H9 (cell line): Measurements from ENCODE around the gene PERCC1. TPM values are rescaled to one million over a fixed set of nuclear protein-coding genes. Genes with fewer than 3 reads are reported as not detected.
A peak's percentile ranks its signal among the peaks of the same experiment; 100 is the strongest.

Experiments
- DNase-seq: peaks from one replicate; pipeline ENCODE4 v3.0.0-alpha.2; 2017
- H2AFZ ChIP-seq: one replicate; pipeline ENCODE4 v1.6.1; 2013; ENCODE audit warnings: mild to moderate bottlenecking, low read length, control low read depth, moderate library complexity
- H2AK5ac ChIP-seq: 2 replicates; pipeline ENCODE4 v1.6.1; 2013; ENCODE audit warnings: low read length, control low read depth, mixed read lengths; ENCODE audit not compliant: insufficient read length
- H2BK120ac ChIP-seq: one replicate; pipeline ENCODE4 v1.6.1; 2013; ENCODE audit warnings: low read depth, mild to moderate bottlenecking, low read length, control low read depth, inconsistent platforms; ENCODE audit not compliant: poor library complexity, severe bottlenecking
- H2BK12ac ChIP-seq: 2 replicates; pipeline ENCODE4 v1.6.1; 2013; ENCODE audit warnings: low read length, control low read depth, mixed read lengths, low read depth; ENCODE audit not compliant: insufficient read length
- H2BK15ac ChIP-seq: 2 replicates; pipeline ENCODE4 v1.6.1; 2013; ENCODE audit warnings: low read depth, low read length, control low read depth
- H2BK20ac ChIP-seq: one replicate; pipeline ENCODE4 v1.6.1; 2013; ENCODE audit warnings: low read depth, mild to moderate bottlenecking, low read length, control low read depth, inconsistent platforms; ENCODE audit not compliant: poor library complexity, severe bottlenecking
- H2BK5ac ChIP-seq: 2 replicates; pipeline ENCODE4 v1.6.1; 2013; ENCODE audit warnings: low read length, control low read depth, mixed read lengths; ENCODE audit not compliant: insufficient read length
- H3K14ac ChIP-seq: 2 replicates; pipeline ENCODE4 v1.6.1; 2013; ENCODE audit warnings: low read length, control low read depth; ENCODE audit not compliant: insufficient read depth
- H3K18ac ChIP-seq: 2 replicates; pipeline ENCODE4 v1.6.1; 2013; ENCODE audit warnings: low read depth, mild to moderate bottlenecking, mixed read lengths, low read length, control low read depth; ENCODE audit not compliant: insufficient read length
- H3K23ac ChIP-seq: 2 replicates; pipeline ENCODE4 v1.6.1; 2013; ENCODE audit warnings: low read length, control low read depth, mixed read lengths, low read depth; ENCODE audit not compliant: insufficient read length
- H3K23me2 ChIP-seq: 2 replicates; pipeline ENCODE4 v1.6.1; 2013; ENCODE audit warnings: low read depth, mild to moderate bottlenecking, mixed read lengths, low read length, control low read depth; ENCODE audit not compliant: insufficient read length, poor library complexity, severe bottlenecking
- H3K27ac ChIP-seq: 2 replicates; pipeline ENCODE4 v1.5.1; 2013; ENCODE audit warnings: low read length, control low read depth, mixed read lengths, low read depth; ENCODE audit not compliant: insufficient read length
- H3K27me3 ChIP-seq: 2 replicates; pipeline ENCODE4 v1.6.1; 2013; ENCODE audit warnings: low read length, control low read depth, inconsistent platforms; ENCODE audit not compliant: insufficient read depth
- H3K4ac ChIP-seq: 2 replicates; pipeline ENCODE4 v1.6.1; 2013; ENCODE audit warnings: low read depth, mild to moderate bottlenecking, control low read depth, inconsistent platforms, low read length, moderate library complexity
- H3K4me1 ChIP-seq: 2 replicates; pipeline ENCODE4 v1.6.1; 2013; ENCODE audit warnings: low read length, control low read depth, inconsistent platforms; ENCODE audit not compliant: insufficient read depth
- H3K4me2 ChIP-seq: 2 replicates; pipeline ENCODE4 v1.6.1; 2013; ENCODE audit warnings: low read length, control low read depth, mixed read lengths; ENCODE audit not compliant: insufficient read length, insufficient read depth
- H3K56ac ChIP-seq: 2 replicates; pipeline ENCODE4 v1.6.1; 2013; ENCODE audit warnings: low read depth, mild to moderate bottlenecking, mixed read lengths, low read length, control low read depth; ENCODE audit not compliant: insufficient read length
- H3K79me1 ChIP-seq: 2 replicates; pipeline ENCODE4 v1.6.1; 2013; ENCODE audit warnings: low read depth, mild to moderate bottlenecking, moderate library complexity, low read length, control low read depth, inconsistent platforms; ENCODE audit not compliant: insufficient read depth, poor library complexity, severe bottlenecking
- H3K79me2 ChIP-seq: 2 replicates; pipeline ENCODE4 v1.6.1; 2013; ENCODE audit warnings: low read length, control low read depth, inconsistent platforms; ENCODE audit not compliant: insufficient read depth
- H3K9ac ChIP-seq: 2 replicates; pipeline ENCODE4 v1.6.1; 2013; ENCODE audit warnings: low read length, control low read depth, mixed read lengths; ENCODE audit not compliant: insufficient read length; ENCODE audit errors: extremely low read depth
- H3K9me3 ChIP-seq: one replicate; pipeline ENCODE4 v1.6.1; 2013; ENCODE audit warnings: low read depth, low read length, inconsistent platforms; ENCODE audit not compliant: control insufficient read depth
- H3T11ph ChIP-seq: one replicate; pipeline ENCODE4 v1.6.1; 2013; ENCODE audit warnings: mild to moderate bottlenecking, low read length, control low read depth, inconsistent platforms
- H4K20me1 ChIP-seq: one replicate; pipeline ENCODE4 v1.6.1; 2013; ENCODE audit not compliant: control insufficient read depth, insufficient read length, insufficient read depth
- H4K5ac ChIP-seq: 2 replicates; pipeline ENCODE4 v1.6.1; 2013; ENCODE audit warnings: low read depth, mild to moderate bottlenecking, mixed read lengths, low read length, control low read depth; ENCODE audit not compliant: insufficient read length
- H4K8ac ChIP-seq: replicated peaks from 2 replicates; pipeline ENCODE4 v1.6.1; 2013; ENCODE audit warnings: low read length, control low read depth, mixed read lengths, low read depth; ENCODE audit not compliant: insufficient read length
- H4K91ac ChIP-seq: 2 replicates; pipeline ENCODE4 v1.6.1; 2013; ENCODE audit warnings: low read depth, mild to moderate bottlenecking, moderate library complexity, mixed read lengths, low read length, control low read depth; ENCODE audit not compliant: insufficient read length
- H3K27ac Mint-ChIP-seq, 3 experiments: 2 replicates in 2 of 3; 3 replicates in 1 of 3; pipeline ENCODE4 v1.8.0; 2020 to 2021; ENCODE audit warnings: mixed read lengths in 3 of 3, mild to moderate bottlenecking in 1 of 3, moderate library complexity in 1 of 3
- H3K27me3 Mint-ChIP-seq: 2 replicates; pipeline ENCODE4 v1.8.0; 2021; ENCODE audit warnings: low read depth, mild to moderate bottlenecking, moderate library complexity, mixed read lengths
- H3K36me3 Mint-ChIP-seq, 3 experiments: 2 replicates in 2 of 3; 3 replicates in 1 of 3; pipeline ENCODE4 v1.8.0; 2020 to 2021; ENCODE audit warnings: low read depth in 3 of 3, mixed read lengths in 3 of 3; ENCODE audit not compliant: insufficient read depth in 1 of 3
- H3K4me1 Mint-ChIP-seq, 2 experiments: 2 replicates each; pipeline ENCODE4 v1.8.0; 2020; ENCODE audit warnings: mixed read lengths in 2 of 2
- H3K4me3 Mint-ChIP-seq, 2 experiments: 2 replicates in 1 of 2; 3 replicates in 1 of 2; pipeline ENCODE4 v1.8.0; 2020 to 2021; ENCODE audit warnings: mild to moderate bottlenecking in 2 of 2, mixed read lengths in 2 of 2, moderate library complexity in 1 of 2
- H3K9me3 Mint-ChIP-seq, 2 experiments: 2 replicates in 1 of 2; 3 replicates in 1 of 2; pipeline ENCODE4 v1.8.0; 2020; ENCODE audit warnings: mild to moderate bottlenecking in 2 of 2, mixed read lengths in 2 of 2, moderate library complexity in 1 of 2
- WGBS: extraction: QIAGEN DNeasy Blood & Tissue Kit; methylation state at CpG from one replicate; pipeline ENCODE4 v1.1.7; 2013; ENCODE audit warnings: missing lambda C conversion rate, low lambda C conversion rate, mixed read lengths; ENCODE audit not compliant: insufficient read length; ENCODE audit errors: extremely low coverage; 5-methylcytosine and 5-hydroxymethylcytosine counted together
- total RNA-seq: library from RNA; stranded (reverse); gene quantifications from 2 replicates; pipeline ENCODE4 v1.2.1, GENCODE V29; 2021
- TF ChIP-seq, protein P1 (sequence below): fragments of 200-600 bp; sonication (generic); conservative IDR thresholded peaks from 3 replicates; pipeline ENCODE4 v1.8.0; 2021; ENCODE audit warnings: antibody characterized with exemption, mild to moderate bottlenecking

PERCC1 gene
- total RNA-seq, 1 experiment from 2014 or later, result not detected

DNA sequence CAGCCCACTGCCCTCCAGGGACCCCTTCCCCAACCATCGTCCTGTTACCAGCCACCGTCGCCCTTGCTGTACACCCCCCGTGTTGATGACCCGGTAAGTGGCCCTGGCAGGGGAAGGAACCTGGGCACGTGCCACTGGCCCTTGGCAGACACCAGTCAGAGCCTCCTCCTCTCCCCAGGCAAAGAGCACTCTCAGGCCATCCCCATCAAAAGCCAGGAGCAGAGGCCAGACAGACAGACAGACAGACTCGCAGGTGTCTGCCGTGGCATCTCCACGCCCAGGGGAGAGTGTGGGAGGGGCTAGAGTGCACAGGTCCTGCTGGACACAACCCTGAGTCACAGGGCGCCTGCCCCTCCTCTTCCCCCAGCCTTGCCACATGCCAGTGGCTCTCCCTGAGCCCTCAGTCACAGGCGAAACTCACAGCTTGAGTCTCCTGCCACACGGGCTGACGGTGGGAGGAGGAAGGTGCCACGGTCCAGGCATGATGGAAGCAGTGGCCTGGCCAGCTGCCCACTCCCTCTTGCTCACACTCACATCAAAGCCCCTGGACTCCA lies 36.2 kb downstream of the PERCC1 start:
- no peaks in the 10 kb centered on the region for H3K4me1 ChIP-seq
- H2AK5ac ChIP-seq, result no peak overlapping the region
- H4K91ac ChIP-seq, result no peak overlapping the region
- H4K20me1 ChIP-seq, result no peaks in the 10 kb centered on the region
- H3K9ac ChIP-seq, result no peak overlapping the region
- no peak overlapping the region for H2BK12ac ChIP-seq
- peaks cover 6% of the 10 kb centered on the region for H3K79me1 ChIP-seq
- H3K79me2 ChIP-seq, result peaks cover 14% of the 10 kb centered on the region; the same call in 1 of the 2 replicates
- no CpG with 5 or more reads among the region's 14 CpGs for WGBS
- no peaks in the 10 kb centered on the region for H3K9me3 Mint-ChIP-seq
- DNase-seq, result no peak
- no peak overlapping the region for H3K18ac ChIP-seq
- no peak overlapping the region for H3K4ac ChIP-seq
- H4K5ac ChIP-seq, result no peak overlapping the region
- H4K8ac ChIP-seq, result no peak overlapping the region
- peaks cover under 1 to 6% (median 5%) of the 10 kb centered on the region in 3 experiments; a peak in 4 of 7 replicates for H3K36me3 Mint-ChIP-seq
- peak overlapping the region in 2 of 3 experiments; percentile 66 to 99; a peak in 3 of 7 replicates for H3K27ac Mint-ChIP-seq
- no peak overlapping the region for H2BK20ac ChIP-seq
- no peaks in the 10 kb centered on the region for H3K23me2 ChIP-seq
- no peak overlapping the region for H3K14ac ChIP-seq
- H3K9me3 ChIP-seq, result no peaks in the 10 kb centered on the region
- no peak overlapping the region for H2BK120ac ChIP-seq
- no peak overlapping the region for H2BK15ac ChIP-seq
- no peak overlapping the region for H3K27ac ChIP-seq
- H3K27me3 Mint-ChIP-seq, result no peaks in the 10 kb centered on the region
- H3K4me2 ChIP-seq, result no peak overlapping the region
- H3K27me3 ChIP-seq, result no peaks in the 10 kb centered on the region
- H3K4me1 Mint-ChIP-seq, result peaks cover 4 to 7% of the 10 kb centered on the region in 2 experiments; a peak in 2 of 4 replicates
- peak overlapping the region in 1 of 2 experiments; percentile 41; a peak in 1 of 5 replicates for H3K4me3 Mint-ChIP-seq
- no peak overlapping the region for H2BK5ac ChIP-seq
- no peak overlapping the region for H3T11ph ChIP-seq
- H3K56ac ChIP-seq, result no peak overlapping the region
- no peak overlapping the region for H2AFZ ChIP-seq
- no peak overlapping the region for H3K23ac ChIP-seq
- TF ChIP-seq, protein P1, sequence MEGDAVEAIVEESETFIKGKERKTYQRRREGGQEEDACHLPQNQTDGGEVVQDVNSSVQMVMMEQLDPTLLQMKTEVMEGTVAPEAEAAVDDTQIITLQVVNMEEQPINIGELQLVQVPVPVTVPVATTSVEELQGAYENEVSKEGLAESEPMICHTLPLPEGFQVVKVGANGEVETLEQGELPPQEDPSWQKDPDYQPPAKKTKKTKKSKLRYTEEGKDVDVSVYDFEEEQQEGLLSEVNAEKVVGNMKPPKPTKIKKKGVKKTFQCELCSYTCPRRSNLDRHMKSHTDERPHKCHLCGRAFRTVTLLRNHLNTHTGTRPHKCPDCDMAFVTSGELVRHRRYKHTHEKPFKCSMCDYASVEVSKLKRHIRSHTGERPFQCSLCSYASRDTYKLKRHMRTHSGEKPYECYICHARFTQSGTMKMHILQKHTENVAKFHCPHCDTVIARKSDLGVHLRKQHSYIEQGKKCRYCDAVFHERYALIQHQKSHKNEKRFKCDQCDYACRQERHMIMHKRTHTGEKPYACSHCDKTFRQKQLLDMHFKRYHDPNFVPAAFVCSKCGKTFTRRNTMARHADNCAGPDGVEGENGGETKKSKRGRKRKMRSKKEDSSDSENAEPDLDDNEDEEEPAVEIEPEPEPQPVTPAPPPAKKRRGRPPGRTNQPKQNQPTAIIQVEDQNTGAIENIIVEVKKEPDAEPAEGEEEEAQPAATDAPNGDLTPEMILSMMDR, result no peak
